ENCODE data around the gene BLTP3B.
A peak's percentile ranks its signal among the peaks of the same experiment; 100 is the strongest.
"Not testable (repeated sequence)": the region's sequence is repeated elsewhere in the genome, so short reads cannot be mapped to it uniquely, and the experiment has no call there.

The BLTP3B gene, protein sequence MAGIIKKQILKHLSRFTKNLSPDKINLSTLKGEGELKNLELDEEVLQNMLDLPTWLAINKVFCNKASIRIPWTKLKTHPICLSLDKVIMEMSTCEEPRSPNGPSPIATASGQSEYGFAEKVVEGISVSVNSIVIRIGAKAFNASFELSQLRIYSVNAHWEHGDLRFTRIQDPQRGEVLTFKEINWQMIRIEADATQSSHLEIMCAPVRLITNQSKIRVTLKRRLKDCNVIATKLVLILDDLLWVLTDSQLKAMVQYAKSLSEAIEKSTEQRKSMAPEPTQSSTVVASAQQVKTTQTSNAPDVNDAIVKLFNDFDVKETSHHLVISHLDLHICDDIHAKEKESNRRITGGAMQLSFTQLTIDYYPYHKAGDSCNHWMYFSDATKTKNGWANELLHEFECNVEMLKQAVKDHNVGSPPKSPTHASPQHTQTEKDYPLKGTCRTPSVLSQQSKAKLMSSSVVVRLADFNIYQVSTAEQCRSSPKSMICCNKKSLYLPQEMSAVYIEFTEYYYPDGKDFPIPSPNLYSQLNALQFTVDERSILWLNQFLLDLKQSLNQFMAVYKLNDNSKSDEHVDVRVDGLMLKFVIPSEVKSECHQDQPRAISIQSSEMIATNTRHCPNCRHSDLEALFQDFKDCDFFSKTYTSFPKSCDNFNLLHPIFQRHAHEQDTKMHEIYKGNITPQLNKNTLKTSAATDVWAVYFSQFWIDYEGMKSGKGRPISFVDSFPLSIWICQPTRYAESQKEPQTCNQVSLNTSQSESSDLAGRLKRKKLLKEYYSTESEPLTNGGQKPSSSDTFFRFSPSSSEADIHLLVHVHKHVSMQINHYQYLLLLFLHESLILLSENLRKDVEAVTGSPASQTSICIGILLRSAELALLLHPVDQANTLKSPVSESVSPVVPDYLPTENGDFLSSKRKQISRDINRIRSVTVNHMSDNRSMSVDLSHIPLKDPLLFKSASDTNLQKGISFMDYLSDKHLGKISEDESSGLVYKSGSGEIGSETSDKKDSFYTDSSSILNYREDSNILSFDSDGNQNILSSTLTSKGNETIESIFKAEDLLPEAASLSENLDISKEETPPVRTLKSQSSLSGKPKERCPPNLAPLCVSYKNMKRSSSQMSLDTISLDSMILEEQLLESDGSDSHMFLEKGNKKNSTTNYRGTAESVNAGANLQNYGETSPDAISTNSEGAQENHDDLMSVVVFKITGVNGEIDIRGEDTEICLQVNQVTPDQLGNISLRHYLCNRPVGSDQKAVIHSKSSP (N-terminal part only)

GRCh38 chr12:100142851-100143559, at the start of gene BLTP3B:
TSS of gene BLTP3B (minus strand) at chr12:100142874. CDS start at chr12:100142635, 239 bp downstream.
- DNase-seq, result peak; percentile 91

- no peak for DNase-seq
Measured at GRCh38 chr12:100189636-100190394, 47.1 kb upstream of the BLTP3B start.

- not testable (repeated sequence) for DNase-seq
Measured at GRCh38 chr12:100188888-100189635, 46.4 kb upstream of the BLTP3B start.

GRCh38 chr12:100187857-100188519, 45.3 kb upstream of the BLTP3B start:
- no peak for DNase-seq

DNA sequence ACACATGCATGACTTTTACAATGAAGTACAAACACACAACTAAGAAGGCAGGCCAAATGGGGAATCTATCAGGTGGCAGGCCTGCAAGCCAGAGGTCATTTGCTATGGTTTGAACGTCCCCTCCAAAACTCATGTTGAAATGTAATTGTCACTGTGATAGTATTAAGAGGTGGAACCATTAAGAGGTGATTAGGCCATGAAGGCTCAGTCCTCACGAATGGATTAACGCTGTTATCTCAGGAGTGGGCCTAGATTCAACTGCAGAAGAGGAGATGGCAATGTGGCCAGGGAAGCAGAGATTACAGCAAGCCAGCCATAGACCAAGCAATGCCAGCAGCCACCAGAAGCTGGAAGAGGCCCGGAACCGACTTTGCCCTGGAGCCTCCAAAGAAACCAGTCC, 44.4 kb upstream of the BLTP3B start:
- no peak for DNase-seq

- DNase-seq, result no peak
Measured at GRCh38 chr12:100186071-100186470, 43.4 kb upstream of the BLTP3B start.

- DNase-seq, result no peak
Measured at GRCh38 chr12:100185361-100185894, 42.8 kb upstream of the BLTP3B start.

- no peak for DNase-seq
Measured at GRCh38 chr12:100184549-100185145, 42.0 kb upstream of the BLTP3B start.

DNA sequence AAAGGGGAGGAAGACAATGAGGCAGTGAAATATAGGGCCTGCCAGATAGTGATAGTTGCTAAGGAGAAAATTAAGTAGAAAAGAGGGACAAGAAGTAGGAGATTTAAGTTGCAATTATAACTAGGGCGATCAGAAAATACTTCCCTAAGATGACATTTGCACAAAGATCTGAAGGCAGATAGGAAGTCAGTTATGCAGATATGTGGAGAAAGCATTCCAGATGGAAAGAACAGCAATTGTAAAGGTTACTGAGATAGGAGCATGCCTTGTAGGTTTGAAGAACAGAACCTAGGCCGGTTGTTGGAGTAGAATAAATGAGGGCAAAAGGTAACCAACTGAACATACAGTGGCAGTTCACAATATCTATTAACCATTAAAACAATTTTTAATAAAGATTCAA, 36.6 kb upstream of the BLTP3B start:
- DNase-seq, result no peak

GRCh38 chr12:100176493-100176892, 33.8 kb upstream of the BLTP3B start:
- not testable (repeated sequence) for DNase-seq

GRCh38 chr12:100174495-100174894, 31.8 kb upstream of the BLTP3B start:
- DNase-seq, result no peak

- DNase-seq, result no peak
Measured at GRCh38 chr12:100173111-100173510, 30.4 kb upstream of the BLTP3B start.

DNA sequence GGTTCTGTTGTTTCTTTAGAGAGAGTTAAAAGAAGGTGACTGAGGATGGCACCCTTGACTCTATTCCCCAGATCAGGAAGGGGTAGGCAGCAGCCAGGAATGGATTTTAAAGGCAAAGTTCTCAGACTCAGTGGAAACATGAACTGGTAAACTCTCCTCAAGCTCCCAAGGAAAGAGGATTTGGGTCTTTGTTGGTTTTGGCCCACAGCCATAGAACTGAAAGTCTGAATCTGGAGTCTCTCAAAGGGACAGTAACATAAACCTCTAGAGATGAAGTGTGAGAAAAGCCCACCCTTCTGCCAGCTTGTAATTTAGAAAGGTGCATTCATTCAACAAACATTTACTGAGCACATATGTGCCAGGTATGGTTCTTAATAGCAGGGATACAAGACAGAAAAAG, 28.6 kb upstream of the BLTP3B start:
- DNase-seq, result no peak

DNA sequence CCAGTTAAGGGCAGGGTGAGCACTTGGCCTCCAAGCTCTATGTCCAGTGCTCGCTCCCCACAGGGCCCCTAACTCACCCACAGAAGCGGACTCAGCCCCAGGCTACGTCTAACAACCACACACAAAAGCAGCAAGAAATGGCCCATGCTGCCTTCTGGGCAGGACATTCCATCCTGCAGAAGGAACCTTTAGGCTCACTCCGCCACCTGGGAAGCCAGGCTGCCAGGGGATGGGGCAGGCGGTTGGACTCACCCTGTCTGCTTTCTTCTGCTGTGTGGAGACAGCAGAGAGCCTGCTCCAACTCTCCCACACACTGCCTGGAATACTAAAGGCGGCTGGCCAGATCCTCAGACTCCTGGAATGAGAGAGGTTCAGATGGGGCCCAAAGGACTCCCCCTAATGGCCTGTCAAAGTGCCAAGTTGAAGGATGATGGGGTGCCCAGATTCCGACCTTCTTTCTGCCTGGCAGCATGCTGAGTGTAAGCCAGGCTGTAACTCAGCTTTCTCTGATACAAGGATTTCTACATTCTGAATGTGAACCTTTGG, 27.7 kb upstream of the BLTP3B start:
- DNase-seq, result no peak

DNA sequence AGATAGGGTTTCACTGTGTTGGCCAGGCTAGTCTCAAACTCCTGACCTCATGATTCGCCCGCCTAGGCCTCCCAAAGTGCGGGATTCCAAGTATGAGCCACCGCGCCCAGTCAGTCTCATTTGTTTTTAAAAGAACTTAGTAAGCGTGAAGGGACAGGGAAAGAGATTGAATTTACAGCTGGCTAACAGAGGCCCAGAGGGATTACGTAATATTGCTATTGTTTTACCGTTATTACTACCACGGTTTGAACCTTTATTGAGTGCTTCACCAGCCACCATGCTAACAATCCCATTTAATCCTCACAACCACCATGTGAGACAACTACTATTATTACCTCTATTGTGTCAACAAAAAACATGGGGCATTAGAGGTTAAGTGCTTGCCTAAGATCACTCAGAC, 26.7 kb upstream of the BLTP3B start:
- no peak for DNase-seq

GRCh38 chr12:100168562-100168961, 25.9 kb upstream of the BLTP3B start:
- no peak for DNase-seq

DNA sequence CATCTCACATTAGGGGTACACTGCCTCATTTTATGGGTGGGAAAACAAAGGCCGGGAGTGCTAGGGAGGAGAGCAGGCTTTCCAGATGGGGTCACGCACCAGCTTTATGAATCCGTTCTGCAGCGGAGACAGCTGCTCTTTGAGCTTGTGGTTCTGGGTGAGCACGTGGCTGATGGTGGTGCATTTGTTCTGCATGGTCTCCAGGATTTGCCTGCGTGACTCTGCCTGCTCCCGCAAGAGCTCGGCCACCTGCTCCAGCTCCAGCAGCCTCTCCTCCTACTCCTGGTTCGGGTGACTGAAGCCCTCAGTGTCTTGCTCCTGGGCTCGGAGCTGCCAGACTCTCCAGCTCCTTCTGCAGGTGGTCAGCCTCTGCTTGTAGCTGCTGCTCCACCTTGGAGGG, 23.6 kb upstream of the BLTP3B start:
- DNase-seq, result no peak

DNA sequence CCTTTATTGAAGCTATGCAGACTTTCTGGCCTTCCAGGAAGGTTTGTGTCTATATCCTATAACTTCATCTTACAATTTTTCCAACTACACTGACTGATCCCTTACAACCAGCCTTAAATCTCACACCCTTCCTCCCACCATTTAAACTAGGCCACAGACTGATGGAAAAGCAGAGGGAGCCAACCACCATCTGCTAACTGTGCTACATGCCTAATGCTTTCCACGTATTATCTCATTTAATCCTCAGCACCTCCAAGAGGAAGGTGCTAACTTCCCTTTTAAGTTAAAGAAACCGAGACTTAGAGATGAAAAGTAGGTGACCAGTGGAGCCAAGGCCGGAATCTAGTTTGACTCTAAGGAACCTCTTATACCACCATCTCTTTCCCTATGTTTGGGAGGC, 22.7 kb upstream of the BLTP3B start:
- no peak for DNase-seq

DNA sequence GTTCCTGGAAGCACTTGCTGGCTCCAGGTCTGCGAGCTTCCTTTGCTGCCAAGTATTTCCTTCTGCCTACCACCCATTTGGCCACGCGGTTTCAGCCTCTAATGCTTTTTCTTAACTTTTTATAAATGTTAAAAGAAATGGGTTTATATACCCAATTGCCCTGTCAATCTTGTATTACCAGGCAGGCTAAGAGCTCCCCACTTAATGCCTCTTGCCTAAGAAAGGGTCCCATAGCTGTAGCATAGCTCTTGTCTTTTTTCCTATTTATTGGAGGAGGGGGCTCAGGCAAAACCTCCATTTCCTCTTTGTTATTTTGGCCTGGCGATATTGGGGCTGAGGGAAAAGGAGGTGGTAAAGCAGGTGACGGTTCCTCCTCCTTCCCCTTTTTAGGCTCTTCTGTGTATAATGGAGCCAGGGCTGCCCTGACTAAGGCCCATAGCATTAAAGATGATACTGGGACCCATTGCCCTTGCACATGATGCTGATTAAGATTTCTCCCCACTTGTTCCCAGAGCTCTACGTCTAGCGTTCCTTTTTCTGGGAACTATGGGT, 21.6 kb upstream of the BLTP3B start:
- DNase-seq, result no peak
